DMS114 treated with DMSO at 0.1 percent for 48 hours (cell line): ENCODE results near the gene MTREX.

ENCODE experiments used
- DNase-seq: peaks from one replicate; lab custom pipeline; 2025; ENCODE audit not compliant: unreplicated experiment; lab: John Stamatoyannopoulos, UW

Gene MTREX

DNA sequence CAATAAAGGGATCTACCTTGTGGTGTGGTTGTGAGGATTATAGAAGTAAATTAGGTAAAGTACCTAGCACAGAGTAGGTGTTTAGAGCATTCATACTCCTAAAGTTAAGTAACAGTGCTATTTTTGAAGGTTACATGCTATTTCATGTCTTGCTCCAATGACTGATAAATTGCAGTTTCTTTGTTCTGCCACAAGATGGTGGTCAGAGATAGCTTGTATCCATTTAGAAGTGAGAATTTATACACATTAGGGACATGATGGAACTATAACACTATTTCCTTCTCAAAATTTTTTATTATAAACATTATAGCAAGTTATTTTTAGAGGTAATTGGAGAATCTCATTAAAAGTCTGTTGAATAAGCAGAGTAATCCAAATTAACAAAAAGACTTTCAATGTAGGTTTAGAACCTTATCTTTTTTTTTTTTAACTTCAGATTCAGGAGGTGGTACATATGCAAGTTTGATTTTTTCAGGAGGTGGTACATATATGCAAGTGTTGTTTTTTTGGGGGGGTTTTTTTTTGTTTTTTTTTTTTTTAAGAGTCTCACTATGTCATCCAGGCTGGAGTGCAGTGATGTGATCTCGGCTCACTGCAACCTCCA, 17.1 kb downstream of the MTREX start:
- DNase-seq: peak; percentile 30

GRCh38 chr5:55325621-55326020, 17.8 kb downstream of the MTREX start:
- DNase-seq: no peak

GRCh38 chr5:55327281-55327680, 19.5 kb downstream of the MTREX start:
- DNase-seq: no peak

GRCh38 chr5:55331321-55331720, 23.5 kb downstream of the MTREX start:
- no peak for DNase-seq

DNA sequence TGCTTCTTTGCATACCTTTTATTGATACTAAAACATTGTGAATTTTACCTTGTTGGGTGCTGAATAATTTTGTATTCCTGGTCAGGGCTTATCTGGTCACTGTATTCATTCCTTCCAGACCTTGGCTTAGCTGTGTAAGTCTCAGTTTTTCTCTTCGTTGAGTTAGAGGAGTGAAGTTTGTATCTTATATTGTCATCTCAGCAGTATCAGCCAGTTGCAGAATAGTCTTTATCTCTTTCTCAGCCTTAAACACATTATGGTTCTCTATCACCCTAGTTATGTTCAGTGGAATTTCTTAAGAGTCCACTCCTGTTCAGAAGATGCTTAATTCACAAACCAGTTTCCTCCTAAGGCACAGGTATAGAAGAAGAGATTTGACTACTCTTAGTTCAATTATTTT, 25.2 kb downstream of the MTREX start:
- DNase-seq: no peak

GRCh38 chr5:55333811-55334210, 26.0 kb downstream of the MTREX start:
- DNase-seq: no peak

- no peak for DNase-seq
Observed at GRCh38 chr5:55338092-55338613, 30.4 kb downstream of the MTREX start.

- DNase-seq: no peak
Observed at GRCh38 chr5:55338810-55339243, 31.0 kb downstream of the MTREX start.

DNA sequence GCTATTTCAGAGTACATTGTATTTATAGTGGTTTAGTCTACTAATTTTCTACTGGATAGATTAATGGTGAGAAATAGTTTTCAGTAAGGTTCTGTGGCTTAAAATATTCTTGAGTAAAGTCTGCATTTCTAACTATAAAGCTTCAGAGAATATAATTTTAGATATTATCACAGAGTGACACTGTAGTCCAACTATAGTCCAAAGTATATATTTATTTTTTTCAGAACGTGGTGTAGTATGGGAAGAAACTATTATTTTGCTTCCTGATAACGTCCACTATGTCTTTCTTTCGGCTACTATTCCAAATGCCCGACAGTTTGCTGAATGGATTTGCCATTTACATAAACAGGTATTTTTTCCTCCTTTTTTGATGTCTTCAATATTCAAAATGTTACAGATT, 35.3 kb downstream of the MTREX start:
- DNase-seq: no peak

DNA sequence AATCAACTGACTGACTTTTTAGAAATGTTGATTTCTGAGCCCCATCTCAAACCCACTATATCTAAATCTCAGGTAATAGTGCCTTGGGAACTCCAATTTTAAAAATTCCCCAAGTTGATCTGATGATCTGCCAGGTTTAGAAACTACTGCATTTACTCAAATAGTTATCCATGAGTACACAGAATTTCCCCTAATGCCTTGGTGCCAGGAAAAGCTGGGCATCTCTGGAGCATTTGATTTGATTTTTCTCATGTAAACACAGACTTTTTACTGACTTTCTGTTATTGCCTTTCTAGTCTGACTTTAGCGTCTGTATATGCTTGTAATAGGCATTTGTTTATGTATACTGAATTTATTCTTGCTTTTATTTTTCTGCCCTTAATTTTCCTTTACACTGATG, 35.8 kb downstream of the MTREX start:
- DNase-seq: no peak

DNA sequence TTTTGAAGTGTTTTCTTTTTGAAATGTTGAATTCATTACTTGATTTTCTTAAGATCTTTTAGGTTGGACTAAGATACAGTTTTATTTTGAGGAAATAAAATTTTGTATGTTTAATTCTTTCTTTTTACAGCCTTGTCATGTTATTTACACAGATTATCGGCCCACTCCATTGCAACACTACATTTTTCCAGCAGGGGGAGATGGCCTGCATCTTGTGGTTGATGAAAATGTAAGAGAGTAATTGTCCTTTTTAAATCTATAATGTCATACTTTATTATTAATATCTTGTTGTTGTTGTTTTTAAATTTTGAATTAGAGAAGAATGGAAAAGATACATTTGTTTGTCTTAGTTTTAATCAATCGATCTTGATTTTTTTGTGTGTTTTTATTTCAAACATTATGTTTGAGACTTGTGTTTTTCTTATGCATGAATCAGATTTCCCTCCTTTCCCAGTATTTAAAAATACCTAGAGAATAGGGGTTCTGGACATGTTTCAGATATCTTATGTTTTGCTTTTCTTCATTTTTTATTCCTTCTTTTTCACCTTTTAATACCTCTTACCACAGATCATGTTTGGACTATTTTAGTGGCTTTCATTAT, 36.7 kb downstream of the MTREX start:
- DNase-seq: peak; percentile 11

- DNase-seq: no peak
Observed at GRCh38 chr5:55345327-55345726, 37.5 kb downstream of the MTREX start.

DNA sequence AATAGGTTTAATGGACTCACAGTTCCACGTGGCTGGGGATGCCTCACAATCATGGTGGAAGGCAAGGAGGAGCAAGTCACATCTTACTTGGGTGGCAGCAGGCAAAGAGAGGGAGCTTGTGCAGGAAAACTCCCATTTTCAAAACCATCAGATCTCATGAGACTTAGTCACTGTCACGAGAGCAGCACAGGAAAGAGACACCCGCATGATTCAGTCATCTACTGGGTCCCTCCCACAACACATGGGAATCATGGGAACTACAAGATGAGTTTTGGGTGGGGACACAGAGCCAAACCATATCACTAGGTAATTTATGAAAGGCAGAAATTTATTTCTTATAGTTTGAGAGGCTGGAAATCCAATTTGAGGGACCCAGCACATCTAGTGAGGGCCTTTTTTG, 40.0 kb downstream of the MTREX start:
- DNase-seq: no peak

DNA sequence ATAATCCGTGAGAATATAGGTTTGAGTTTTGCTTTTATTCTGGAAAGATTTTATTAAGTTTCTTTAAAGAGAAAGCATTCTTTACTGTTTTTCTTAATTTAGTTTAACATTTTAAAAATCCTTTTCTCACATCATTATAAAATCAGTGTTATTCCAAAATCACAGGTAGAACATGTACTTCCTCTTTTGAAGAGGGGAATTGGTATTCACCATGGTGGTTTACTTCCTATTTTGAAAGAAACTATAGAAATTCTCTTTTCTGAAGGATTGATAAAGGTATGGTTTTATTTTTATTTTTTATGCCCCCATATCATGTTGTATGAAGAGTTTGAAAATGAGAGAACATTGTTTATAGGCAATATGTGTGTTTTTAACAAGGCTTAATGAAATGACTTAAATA, 43.0 kb downstream of the MTREX start:
- no peak for DNase-seq

DNA sequence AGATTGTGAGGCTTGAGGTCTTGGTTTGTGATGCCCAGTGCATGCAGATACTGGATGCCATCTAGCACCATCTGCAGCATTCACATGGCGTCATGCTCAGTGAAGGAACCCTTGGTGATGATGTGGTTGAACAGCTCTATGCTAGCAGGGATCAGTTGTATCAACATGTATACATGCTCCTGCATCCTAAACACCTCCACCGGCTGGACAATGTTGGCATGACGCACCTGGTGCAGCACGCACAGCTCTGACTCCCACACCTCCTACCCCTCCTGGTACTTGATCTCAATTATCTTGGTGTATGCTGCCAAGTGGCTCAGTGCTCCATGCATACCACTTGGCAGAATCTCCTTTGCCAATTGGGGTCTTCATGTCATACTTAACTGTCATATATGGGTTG, 49.1 kb downstream of the MTREX start:
- DNase-seq: no peak

DNA sequence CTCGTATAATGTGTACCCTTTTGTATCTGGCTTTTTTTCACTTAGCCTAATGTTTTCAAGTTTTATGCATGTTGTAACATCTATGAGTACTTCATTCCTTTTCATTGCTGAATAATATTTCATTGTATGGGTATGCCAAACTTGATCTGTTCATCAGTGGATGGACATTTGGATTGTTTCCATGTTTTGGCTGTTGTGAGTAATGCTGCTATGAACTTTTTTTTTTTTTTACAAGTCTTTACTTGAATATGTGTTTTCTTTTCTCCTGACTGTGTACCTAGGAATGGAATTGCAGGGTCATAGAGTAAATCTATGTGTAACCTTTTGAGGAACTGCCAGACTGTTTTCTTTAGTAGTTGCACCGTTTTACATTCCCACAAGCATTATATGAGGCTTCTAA, 52.4 kb downstream of the MTREX start:
- DNase-seq: no peak

DNA sequence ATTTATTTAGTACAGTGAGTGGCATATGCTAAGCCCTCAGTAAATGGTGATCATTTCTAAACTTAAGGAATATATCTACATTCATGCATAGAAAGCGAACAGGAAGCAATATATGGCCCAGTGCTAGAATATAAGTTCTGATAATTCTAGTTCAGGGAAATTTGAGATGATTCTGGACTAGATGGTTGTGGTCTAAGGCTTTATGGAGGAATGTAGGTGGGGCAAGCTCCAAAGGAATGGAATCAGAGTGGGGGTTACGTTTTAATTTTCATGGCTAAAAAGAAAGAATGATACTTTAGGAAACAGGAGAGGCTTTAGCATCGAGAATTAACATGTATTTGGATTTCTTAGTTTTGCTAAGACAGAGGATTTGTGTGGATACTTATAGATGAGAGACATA, 56.1 kb downstream of the MTREX start:
- DNase-seq: no peak

DNA sequence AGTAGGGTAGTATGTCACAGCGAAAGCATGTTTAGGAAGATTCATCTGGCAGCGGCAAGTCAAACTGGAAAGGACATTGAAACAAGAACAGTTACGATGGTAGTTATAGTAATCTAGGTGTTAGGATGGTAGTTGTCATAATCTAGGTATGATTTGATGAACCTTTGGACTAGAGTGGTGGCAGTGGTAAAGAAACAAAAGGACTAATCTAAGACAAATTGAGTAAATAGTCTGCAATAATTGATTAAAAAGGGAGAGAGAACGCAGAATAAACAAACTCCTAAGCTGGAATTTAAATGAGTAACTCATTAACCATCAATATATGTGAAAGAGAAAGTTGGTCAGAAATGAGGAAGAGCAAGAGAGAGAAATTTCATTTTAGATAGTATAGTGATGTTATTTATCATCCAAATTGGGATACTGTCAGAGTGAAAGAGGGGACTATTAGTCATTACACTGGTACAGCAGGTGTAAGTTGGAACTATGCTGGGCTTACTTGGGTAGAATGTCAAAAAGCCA, 56.8 kb downstream of the MTREX start:
- DNase-seq: no peak

DNA sequence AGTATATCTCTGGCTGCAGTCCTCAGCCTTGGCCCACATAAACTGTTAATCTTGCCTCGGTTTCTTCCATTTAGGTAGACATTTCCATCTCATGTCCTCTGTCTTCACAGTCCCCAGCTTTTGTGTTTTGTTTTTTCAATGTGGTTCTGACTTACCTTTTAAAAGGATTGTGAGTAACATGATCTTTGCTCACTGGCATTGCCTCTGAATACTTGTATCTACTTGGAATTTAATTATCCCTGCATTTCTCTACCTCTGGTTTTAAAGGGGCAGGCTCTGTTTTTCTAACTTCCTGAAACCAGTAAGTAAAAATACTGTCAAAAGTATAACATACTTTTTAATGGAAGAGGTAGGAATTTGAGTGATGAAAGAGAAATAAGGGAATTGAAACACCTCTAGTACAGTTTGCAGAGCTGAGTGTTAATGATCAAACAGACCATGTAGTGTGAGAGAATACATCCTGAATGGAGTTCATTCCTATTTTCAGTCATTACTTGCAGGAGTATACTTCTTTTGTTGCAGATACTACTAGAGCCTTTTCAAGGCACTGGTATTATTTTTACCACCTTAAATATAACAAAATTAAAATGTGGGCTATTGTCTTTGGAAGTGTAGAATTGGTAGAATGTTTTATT, 62.6 kb downstream of the MTREX start:
- DNase-seq: no peak

DNA sequence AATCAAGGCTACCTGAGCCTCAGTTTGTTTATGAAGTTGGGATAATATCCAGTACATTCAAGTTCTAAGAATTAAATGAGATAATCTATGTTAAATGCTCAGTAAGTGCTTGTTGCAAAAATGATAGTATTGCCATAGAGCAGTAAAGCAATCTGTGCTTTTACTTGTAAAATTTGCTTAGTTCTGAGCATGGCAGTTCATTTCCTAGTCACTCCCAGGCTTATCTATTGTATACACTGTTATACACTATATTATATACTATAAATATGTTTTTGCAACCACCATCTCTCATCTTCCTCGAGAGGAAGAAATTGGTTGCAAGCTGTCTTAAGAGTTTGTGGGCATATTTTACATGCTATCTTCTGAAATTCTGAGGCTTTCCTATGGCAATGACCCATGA, 63.4 kb downstream of the MTREX start:
- no peak for DNase-seq

DNA sequence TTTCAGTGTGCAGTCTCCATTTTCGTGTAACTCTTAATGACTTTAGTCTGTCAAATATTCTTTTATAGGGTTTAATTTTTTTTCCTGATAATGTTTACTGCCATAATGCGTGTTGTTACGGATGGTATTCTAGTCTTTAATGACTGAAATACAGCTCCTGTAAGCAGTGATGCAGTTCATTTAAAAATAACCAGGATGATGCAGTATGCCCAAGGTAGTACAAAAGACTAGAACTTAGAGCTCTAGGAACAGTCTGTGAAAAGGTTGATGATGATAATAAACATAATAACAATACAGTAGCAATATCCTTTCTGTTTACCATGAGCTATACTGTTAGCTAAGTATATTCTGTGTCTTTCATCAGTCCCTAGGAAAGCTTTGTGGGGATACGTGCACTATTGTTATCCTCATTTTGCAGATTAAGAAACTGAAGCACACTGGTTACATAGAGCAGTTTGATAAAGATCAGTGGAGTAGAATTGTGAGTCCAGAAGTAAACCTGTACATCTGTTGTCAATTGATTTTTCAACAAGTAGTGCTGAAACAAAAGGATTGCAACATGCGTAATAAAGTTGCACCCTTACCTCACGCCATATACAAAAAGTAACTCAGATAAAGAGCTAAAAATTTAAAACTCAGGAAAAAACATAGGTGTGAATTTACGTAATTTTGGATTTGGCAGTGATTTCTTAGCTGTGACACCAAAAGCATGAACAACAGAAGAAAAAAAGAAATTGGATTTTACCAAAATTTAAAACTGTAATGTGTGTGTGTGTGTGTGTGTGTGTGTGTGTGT, 64.5 kb downstream of the MTREX start:
- DNase-seq: no peak
